HG03521 (cell line): ENCODE measurements around the gene SLC35A2.
"Not testable (repeated sequence)": the region's sequence is repeated elsewhere in the genome, so short reads cannot be mapped to it uniquely, and the experiment has no call there.

ENCODE experiments used
- ATAC-seq: cut with Tn5 transposase; IDR thresholded peaks from one replicate; pipeline ENCODE4 v1.9.1; 2021; ENCODE audit warnings: mild to moderate bottlenecking, moderate library complexity; ENCODE audit not compliant: unreplicated experiment

The SLC35A2 gene

GRCh38 chrX:48854121-48854804 is 57.2 kb downstream of the SLC35A2 start:
- ATAC-seq = not testable (repeated sequence)

DNA sequence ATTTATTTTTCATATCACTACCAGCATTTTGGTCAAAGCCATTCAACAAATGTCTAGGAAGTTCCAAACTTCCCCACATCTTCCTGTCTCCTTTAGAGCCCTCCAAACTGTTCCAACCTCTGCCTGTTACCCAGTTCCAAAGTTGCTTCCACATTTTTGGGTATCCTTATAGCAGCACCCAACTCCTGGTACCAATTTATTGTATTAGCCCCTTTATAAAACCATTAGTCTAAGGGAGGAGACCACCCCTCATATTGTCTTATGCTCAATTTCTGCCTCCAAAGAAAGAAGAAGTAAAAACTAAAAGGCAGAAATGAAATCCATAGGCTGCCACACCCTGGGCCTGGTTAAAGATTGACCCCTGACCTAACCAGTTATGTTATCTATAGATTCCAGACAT is 58.0 kb downstream of the SLC35A2 start:
- ATAC-seq = not testable (repeated sequence)
